ENCODE data around the gene CPNE7.
A peak's percentile ranks its signal among the peaks of the same experiment; 100 is the strongest.

The CPNE7 gene

DNA sequence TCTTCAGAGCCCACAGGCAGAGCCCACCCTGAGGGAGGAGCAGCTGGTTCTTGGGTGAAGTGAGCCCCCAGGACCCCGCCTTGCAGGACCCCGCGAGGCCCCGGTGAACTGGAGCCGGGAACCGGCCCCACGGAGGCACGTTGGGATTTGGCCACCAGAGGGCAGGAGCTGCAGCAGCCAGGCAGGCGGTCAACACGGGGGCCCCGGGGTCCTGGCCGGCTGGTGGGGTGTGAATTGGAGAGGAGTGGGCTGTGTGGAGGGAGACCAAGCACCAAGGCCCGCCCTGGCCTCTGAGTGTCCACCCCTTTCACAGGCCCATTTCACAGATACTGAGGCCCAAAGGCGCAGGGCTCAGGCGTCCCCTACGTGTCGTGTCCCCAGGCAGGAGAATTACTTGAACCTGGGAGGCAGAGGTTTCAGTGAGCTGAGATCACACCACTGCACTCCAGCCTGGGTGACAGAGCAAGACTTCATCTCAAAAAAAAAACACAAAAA is 40.1 kb downstream of the CPNE7 start:
- TF ChIP-seq, protein P1, sequence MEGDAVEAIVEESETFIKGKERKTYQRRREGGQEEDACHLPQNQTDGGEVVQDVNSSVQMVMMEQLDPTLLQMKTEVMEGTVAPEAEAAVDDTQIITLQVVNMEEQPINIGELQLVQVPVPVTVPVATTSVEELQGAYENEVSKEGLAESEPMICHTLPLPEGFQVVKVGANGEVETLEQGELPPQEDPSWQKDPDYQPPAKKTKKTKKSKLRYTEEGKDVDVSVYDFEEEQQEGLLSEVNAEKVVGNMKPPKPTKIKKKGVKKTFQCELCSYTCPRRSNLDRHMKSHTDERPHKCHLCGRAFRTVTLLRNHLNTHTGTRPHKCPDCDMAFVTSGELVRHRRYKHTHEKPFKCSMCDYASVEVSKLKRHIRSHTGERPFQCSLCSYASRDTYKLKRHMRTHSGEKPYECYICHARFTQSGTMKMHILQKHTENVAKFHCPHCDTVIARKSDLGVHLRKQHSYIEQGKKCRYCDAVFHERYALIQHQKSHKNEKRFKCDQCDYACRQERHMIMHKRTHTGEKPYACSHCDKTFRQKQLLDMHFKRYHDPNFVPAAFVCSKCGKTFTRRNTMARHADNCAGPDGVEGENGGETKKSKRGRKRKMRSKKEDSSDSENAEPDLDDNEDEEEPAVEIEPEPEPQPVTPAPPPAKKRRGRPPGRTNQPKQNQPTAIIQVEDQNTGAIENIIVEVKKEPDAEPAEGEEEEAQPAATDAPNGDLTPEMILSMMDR (IDR thresholded peaks at IDR 0.05; ENCODE audit: low read depth, low read length, missing control alignments): peak; percentile 84
- H3K4me3 ChIP-seq (ENCODE audit: low read depth, low read length): no peak overlapping the region
- in situ Hi-C loops (cut with HindIII; ENCODE audit: low pct_ligation_motif_present, low sequenced_read_pairs): no loop called here
- H3K27ac ChIP-seq: no peak overlapping the region
- no peaks in the 10 kb centered on the region for H3K36me3 ChIP-seq (replicated peaks)
- H3K27me3 ChIP-seq (replicated peaks): no peaks in the 10 kb centered on the region
- DNase-seq: no peak

DNA sequence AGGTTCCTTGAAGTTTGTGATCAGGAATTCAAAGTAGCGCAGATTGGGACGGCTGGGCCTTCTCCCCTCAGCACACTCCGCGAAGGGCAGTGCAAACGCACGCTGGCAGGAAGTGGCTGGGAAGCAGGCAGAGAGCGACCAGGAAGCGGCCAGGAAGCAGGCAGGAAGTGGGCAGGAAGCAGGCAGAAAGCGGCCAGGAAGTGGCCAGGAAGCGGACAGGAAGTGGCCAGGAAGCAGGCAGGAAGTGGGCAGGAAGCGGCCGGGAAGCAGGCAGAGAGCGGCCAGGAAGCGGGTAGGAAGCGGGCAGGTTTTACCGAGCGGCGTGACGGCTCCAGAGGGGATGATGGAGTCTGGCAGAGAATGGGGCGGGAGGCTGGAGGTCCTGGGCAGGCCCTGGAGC is 41.1 kb downstream of the CPNE7 start:
- no peak overlapping the region for H3K4me3 ChIP-seq (ENCODE audit: low read depth, low read length)
- DNase-seq: no peak
- no peaks in the 10 kb centered on the region for H3K27me3 ChIP-seq (replicated peaks)
- TF ChIP-seq, protein P1 (IDR thresholded peaks at IDR 0.05; ENCODE audit: low read depth, low read length, missing control alignments): no peak
- in situ Hi-C loops (cut with HindIII; ENCODE audit: low pct_ligation_motif_present, low sequenced_read_pairs): no loop called here
- H3K36me3 ChIP-seq (replicated peaks): no peaks in the 10 kb centered on the region
- no peak overlapping the region for H3K27ac ChIP-seq

DNA sequence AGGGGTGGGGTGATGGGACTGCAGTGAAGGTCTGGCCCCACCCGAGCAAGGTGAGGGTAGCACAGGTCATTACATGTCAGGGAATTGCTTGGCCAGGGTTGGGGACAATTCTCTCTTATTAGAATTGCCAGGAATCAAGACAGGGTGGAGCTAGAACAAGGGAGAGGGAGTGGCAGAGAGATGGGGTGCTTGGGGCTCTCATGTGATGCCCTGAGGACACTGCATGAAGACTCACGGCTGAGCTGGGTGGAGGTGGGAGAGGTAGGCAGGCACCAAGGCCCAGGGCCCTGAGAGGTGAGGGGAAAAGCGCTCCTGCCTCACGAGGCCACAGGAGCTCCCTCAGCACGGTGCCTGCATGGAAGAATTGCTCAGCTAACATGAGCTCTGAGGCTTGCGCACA is 41.5 kb downstream of the CPNE7 start:
- in situ Hi-C loops (cut with HindIII; ENCODE audit: low pct_ligation_motif_present, low sequenced_read_pairs): no loop called here
- TF ChIP-seq, protein P1 (IDR thresholded peaks at IDR 0.05; ENCODE audit: low read depth, low read length, missing control alignments): no peak
- no peak overlapping the region for H3K27ac ChIP-seq
- no peaks in the 10 kb centered on the region for H3K27me3 ChIP-seq (replicated peaks)
- H3K36me3 ChIP-seq (replicated peaks): no peaks in the 10 kb centered on the region
- no peak overlapping the region for H3K4me3 ChIP-seq (ENCODE audit: low read depth, low read length)
- no peak for DNase-seq

DNA sequence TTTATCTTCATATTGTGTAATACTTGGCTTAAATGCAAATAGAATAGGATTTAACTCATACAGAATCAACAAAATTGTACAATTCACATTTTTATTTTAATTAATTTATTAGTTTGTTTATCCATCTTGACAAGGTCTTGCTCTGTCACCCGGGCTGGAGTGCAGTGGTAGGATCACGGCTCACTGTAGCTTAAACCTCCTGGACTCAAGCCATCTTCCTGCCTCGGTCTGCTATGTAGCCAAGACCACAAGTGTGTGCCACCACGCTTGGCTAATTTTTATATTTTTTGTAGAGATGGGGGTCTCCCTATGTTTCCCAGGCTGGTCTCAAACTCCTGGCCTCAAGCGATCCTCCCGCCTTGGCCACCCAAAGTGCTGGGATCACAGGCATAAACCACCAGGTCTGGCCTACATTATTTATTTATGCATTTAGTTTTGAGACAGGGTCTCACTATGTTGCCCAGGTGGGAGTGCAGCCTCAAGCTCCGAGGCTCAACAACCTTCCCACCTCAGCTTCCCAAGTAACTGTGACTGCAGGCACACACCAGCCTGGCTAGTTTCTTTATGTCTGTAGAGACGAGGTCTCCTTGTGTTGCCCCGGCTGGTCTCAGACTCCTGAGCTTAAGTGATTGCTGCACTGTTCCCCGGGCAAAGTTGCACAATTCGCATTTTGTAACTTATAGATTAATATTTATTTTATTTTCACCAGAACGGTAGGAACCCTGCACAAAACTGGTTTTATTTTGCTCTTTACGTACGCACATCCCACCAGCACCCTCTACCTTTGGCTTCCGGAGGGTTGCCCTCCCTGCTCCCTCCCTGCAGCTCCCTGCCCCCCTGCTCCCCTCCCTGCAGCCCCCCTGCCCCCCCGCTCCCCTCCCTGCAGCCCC is 42.8 kb downstream of the CPNE7 start:
- Histone ChIP-seq H3K27ac (no peak overlapping the region), H3K27me3 (replicated peaks) (no peaks in the 10 kb centered on the region), H3K36me3 (replicated peaks) (no peaks in the 10 kb centered on the region), H3K4me3 (ENCODE audit: low read depth, low read length) (no peak overlapping the region)
- in situ Hi-C loops (cut with HindIII; ENCODE audit: low pct_ligation_motif_present, low sequenced_read_pairs): no loop called here
- DNase-seq: no peak
- TF ChIP-seq, protein P1 (IDR thresholded peaks at IDR 0.05; ENCODE audit: low read depth, low read length, missing control alignments): no peak

DNA sequence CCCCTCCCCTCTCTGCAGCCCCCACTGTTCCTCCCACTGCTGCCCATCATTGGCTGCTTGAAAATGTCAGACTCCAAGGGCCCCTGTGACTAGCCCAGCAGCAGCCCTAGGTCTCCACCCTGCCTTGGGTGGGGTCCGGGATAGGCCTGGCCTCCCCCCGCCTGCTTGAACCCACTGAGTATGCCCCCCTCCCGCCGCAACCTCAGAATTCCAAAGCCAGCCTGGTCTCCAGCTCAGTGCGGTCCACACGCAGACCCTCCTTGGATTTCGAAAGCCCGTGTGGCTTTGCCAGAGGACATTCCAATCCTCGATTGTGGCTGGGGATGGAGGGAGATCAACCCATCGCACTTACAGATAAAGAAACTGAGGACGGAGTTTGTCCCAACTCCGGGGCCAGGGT is 44.3 kb downstream of the CPNE7 start:
- H3K27ac ChIP-seq: no peak overlapping the region
- H3K36me3 ChIP-seq (replicated peaks): no peaks in the 10 kb centered on the region
- in situ Hi-C loops (cut with HindIII; ENCODE audit: low pct_ligation_motif_present, low sequenced_read_pairs): no loop called here
- H3K4me3 ChIP-seq (ENCODE audit: low read depth, low read length): no peak overlapping the region
- H3K27me3 ChIP-seq (replicated peaks): no peaks in the 10 kb centered on the region
- TF ChIP-seq, protein P1 (IDR thresholded peaks at IDR 0.05; ENCODE audit: low read depth, low read length, missing control alignments): no peak
- DNase-seq: no peak

Measured in brain microvascular endothelial cell (primary cell).